SKM-1 treated with dmso at 0.1 percent for 144 hours (cell line): ENCODE measurements around the gene SIGLEC8.
"Not testable (repeated sequence)": the region's sequence is repeated elsewhere in the genome, so short reads cannot be mapped to it uniquely, and the experiment has no call there.

Experiments used
- DNase-seq: peaks from one replicate; lab custom pipeline; 2025; ENCODE audit not compliant: unreplicated experiment; lab: John Stamatoyannopoulos, UW

The SIGLEC8 gene

GRCh38 chr19:51448011-51448410 is 10.2 kb downstream of the SIGLEC8 start:
- DNase-seq: no peak

GRCh38 chr19:51447510-51447909 is 10.7 kb downstream of the SIGLEC8 start:
- not testable (repeated sequence) for DNase-seq

- DNase-seq: peak; percentile 14
Measured at GRCh38 chr19:51441410-51442390, 16.6 kb downstream of the SIGLEC8 start.

- DNase-seq: no peak
Measured at GRCh38 chr19:51440846-51441409, 17.3 kb downstream of the SIGLEC8 start.

- DNase-seq: no peak
Measured at GRCh38 chr19:51440052-51440451, 18.2 kb downstream of the SIGLEC8 start.

GRCh38 chr19:51439021-51439465 is 19.2 kb downstream of the SIGLEC8 start:
- DNase-seq: no peak

GRCh38 chr19:51434456-51434855 is 23.8 kb downstream of the SIGLEC8 start:
- DNase-seq: no peak

GRCh38 chr19:51433043-51433442 is 25.2 kb downstream of the SIGLEC8 start:
- DNase-seq: no peak

- peak; percentile 50 for DNase-seq
Measured at GRCh38 chr19:51431124-51431523, 27.1 kb downstream of the SIGLEC8 start.

GRCh38 chr19:51430221-51430620 is 28.0 kb downstream of the SIGLEC8 start:
- DNase-seq: no peak

GRCh38 chr19:51427201-51427600 is 31.1 kb downstream of the SIGLEC8 start:
- no peak for DNase-seq

- DNase-seq: peak; percentile 56
Measured at GRCh38 chr19:51422053-51422448, 36.2 kb downstream of the SIGLEC8 start.

- DNase-seq: no peak
Measured at GRCh38 chr19:51421229-51422052, 36.8 kb downstream of the SIGLEC8 start.

- DNase-seq: not testable (repeated sequence)
Measured at GRCh38 chr19:51420511-51420910, 37.7 kb downstream of the SIGLEC8 start.

- no peak for DNase-seq
Measured at GRCh38 chr19:51418707-51419106, 39.5 kb downstream of the SIGLEC8 start.

GRCh38 chr19:51417810-51418157 is 40.5 kb downstream of the SIGLEC8 start:
- DNase-seq: peak; percentile 34

GRCh38 chr19:51417107-51417809 is 41.0 kb downstream of the SIGLEC8 start, which contains the start of gene SIGLEC10:
TSS of gene SIGLEC10 (minus strand) at chr19:51417642. CDS start at chr19:51417581, 61 bp downstream.
- DNase-seq: peak; percentile 63

- not testable (repeated sequence) for DNase-seq
Measured at GRCh38 chr19:51416422-51416821, 41.8 kb downstream of the SIGLEC8 start.

GRCh38 chr19:51415187-51415586 is 43.1 kb downstream of the SIGLEC8 start:
- no peak for DNase-seq

GRCh38 chr19:51410950-51411748 is 47.1 kb downstream of the SIGLEC8 start:
- DNase-seq: no peak
